Right kidney (tissue), 9 donors: ENCODE data around the gene SPAG17.

Experiments used
- DNase-seq: peaks from one replicate; pipeline ENCODE4 v3.0.0-alpha.2; 2016
- long read RNA-seq, 8 donors: transcript quantifications; one replicate each; lab custom pipeline, GENCODE V29; 2026

SPAG17 gene
- long read RNA-seq, donor 1, partial matches to known transcripts = 30 of 30 reads
- long read RNA-seq, donor 1, other reads (novel, unspliced or antisense) = 0 of 30 reads
- long read RNA-seq, donor 2 = 0 reads
- long read RNA-seq, donor 3 = 0 reads
- long read RNA-seq, donor 4 = 0 reads
- long read RNA-seq, donor 5 = 0 reads
- long read RNA-seq, donor 6 = 0 reads
- long read RNA-seq, donor 7 = 0 reads
- long read RNA-seq, donor 8, partial matches to known transcripts = 20 of 20 reads
- long read RNA-seq, donor 8, other reads (novel, unspliced or antisense) = 0 of 20 reads

- DNase-seq = peak; percentile 85
Measured at GRCh38 chr1:118185084-118185832, at the start of gene SPAG17. Gene SPAG17 (minus strand): TSS chr1:118185228. CDS start chr1:118185157, 71 bp downstream.

- DNase-seq = no peak
Measured at GRCh38 chr1:118225471-118225870, 40.4 kb upstream of the SPAG17 start.

DNA sequence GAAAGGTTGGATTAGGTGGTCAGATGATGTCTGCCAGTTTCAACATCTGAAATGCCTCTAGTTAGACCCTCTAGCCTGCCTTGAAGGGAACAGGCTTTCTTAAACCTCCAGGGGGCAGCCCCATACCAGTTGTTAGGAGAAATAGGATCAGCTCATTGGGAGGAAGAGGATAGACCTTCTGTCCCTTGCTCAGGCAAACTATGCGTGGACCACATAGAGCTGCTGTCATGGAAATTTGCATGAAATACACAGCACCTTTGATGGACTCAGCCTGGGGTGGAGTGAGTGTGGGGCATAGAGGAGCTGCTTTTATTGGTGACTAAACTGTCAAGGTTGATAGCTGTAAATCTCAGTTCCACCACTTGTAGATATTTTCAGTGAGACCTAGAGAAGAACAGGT is 38.4 kb upstream of the SPAG17 start:
- DNase-seq = no peak

DNA sequence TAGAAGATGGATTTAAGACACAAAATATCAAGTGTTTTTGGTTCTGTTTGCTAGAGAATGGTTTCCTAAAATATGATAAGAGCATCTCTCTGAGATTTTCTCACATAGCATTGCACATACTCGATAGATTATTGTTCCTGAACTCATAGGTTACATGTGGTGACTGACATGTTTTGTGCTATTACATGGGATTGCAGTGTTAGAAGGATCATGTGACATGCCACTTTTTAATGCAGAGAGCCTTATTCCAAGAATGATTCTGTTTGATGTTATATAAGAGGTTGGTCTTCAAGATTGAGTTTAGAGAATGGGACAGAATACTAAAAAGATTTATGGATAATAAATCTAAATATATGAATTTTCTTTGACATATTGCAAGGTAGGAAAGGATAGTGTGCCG is 34.4 kb upstream of the SPAG17 start:
- DNase-seq = no peak

GRCh38 chr1:118217141-118217838 is 32.3 kb upstream of the SPAG17 start:
- DNase-seq = peak; percentile 42

DNA sequence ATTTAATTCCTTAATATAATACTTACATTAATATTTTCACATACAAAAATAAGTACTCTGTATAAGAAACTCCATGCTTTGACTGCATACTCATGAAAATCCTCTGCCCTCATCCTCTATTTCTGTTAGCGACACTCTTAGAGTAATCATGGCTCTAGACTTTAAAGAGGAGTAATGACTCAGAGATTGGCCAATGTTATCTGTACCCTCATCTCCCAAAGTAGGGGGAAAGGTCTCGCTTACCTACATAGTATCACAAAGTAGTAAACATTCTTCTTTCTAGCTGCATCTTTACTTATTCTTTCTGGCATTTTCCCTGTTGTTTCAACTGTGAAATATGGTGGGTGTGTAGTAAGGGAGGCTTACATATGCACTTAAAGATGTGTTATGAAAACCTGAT is 29.8 kb upstream of the SPAG17 start:
- no peak for DNase-seq

DNA sequence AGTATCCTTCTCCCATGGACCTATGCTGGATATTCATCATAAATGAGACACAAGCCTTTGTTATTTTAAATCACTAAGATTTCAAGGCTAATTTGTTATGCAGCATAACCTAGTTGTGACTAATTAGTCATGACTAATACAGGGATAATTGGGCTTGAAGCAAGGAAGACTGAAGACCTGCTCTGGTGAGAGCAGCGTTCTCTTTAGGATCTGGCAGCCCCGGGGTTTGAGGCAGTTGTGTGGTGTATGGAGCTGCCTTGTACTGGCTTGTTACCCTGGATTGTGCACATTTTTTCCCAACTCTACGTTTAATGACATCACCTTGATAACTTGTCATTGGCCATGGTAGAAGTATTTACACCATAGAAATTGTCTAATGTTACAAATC is 25.7 kb upstream of the SPAG17 start:
- no peak for DNase-seq

DNA sequence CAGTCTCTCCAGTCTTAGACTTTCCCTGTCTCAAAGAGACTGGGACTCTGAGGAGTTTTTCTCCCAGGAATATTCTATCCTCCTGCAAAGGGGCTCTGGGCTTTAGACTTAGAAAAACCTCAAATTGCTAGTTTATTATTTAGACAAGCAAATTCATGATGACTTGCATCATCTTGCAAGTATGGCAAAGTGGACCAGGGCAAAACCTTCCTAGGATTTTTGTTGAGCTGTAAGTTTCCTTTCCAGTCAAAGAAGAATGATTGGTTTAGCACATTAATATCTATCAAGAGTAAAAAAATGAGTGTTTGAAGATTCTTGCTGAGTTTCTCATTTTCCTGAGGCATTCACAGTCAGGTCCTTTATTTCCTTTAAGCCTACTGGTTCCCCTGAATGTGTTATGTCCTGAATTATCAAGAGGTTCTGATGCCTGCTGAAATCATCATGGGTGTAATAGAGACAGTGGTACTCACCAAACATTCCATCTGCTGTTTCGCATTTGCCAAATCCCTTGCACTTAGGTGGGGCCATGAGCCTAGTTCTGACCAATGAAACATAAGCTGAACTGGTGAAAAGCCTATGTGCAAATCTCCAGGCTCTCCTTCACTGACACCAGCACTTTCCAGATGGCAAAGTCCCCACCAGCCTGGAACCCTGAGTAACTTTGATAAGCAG is 25.2 kb upstream of the SPAG17 start:
- DNase-seq = no peak

DNA sequence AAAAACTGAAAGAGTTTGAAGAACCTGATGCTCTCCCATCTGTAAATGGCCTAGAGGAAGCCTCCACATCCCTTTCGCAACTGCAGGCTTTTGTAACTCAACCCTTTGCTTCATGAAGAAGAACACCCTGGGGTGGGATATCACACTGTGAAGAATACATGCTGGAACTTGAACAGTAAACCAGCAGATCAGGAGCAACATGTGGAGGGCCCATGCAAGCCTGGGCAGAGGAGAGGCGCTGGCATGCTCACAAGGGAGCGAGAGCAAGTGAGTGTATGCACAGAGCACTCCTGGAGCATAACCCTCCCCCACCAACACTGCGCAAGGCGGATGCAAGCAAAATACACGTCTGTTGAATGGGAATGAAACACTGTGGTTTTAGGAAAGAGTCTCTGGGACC is 24.6 kb upstream of the SPAG17 start:
- DNase-seq = no peak

GRCh38 chr1:118206966-118207365 is 21.9 kb upstream of the SPAG17 start:
- no peak for DNase-seq

GRCh38 chr1:118204648-118205047 is 19.6 kb upstream of the SPAG17 start:
- DNase-seq = no peak

GRCh38 chr1:118204105-118204504 is 19.1 kb upstream of the SPAG17 start:
- no peak for DNase-seq

GRCh38 chr1:118202076-118202608 is 17.1 kb upstream of the SPAG17 start:
- DNase-seq = no peak

DNA sequence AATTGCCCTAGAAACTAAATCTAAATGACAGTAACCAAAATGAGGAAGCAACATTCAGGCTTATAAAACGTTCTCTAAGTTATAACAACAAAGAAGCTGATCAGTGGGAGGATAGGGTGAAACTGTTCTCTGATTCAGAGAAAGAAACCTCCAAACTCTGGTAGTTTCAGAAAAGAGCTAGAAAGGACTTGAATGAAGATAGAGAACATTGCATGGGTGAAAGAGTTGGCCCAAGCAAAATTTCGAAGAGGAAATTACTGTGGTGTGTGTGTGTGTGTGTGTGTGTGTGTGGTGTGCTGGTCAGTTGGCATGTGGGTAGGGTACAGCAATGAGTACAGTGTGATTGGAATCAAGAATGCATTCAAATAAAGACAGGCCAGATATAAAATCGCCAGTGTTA is 16.5 kb upstream of the SPAG17 start:
- no peak for DNase-seq

- no peak for DNase-seq
Measured at GRCh38 chr1:118200836-118201235, 15.8 kb upstream of the SPAG17 start.

GRCh38 chr1:118190561-118190960 is 5.5 kb upstream of the SPAG17 start:
- no peak for DNase-seq

DNA sequence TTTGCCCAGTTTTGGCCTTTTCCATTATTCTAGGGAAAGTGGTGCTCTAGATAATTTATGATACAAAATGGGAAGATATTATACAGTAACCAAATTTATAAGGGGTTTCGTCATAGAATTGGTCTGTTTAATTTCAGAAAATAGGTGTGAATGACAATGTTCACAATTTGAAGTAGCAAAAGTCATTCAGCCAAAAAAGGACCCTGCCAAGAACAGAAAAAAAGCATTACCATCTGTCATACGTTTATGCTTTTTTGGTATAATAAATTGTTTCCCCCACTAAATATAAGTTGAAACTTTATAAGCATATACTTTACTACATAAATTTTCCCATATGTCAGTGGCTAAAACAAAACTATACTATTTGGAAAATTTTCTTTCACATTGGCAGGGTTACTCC is 4.5 kb upstream of the SPAG17 start:
- no peak for DNase-seq

GRCh38 chr1:118188411-118188810 is 3.4 kb upstream of the SPAG17 start:
- no peak for DNase-seq

GRCh38 chr1:118186026-118186425 is 998 bp upstream of the SPAG17 start:
- DNase-seq = no peak

DNA sequence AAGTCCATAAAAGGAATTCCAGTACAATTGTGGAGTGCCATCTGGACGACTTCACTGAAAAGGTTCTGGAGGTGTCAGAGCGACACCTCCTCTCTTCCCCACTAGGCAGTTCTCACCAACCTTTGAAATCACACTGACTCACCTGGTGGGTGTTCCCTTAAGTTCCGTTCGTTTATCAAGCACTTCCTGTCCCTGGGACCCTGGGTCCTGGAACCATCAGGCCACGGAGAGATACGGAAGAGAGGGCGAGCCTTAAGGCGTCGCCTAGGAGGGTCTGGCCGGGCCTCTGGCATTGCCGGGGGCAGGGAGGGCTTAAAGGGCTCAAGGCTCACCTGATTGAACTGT is 317 bp downstream of the SPAG17 start:
- DNase-seq = no peak

- no peak for DNase-seq
Measured at GRCh38 chr1:118183586-118183985, 1.4 kb downstream of the SPAG17 start.

GRCh38 chr1:118177998-118178397 is 7.0 kb downstream of the SPAG17 start:
- DNase-seq = no peak

- DNase-seq = no peak
Measured at GRCh38 chr1:118169016-118169415, 16.0 kb downstream of the SPAG17 start.
